IMR-90 (cell line): Measurements from ENCODE around the gene EXD1.

Source experiments
- CTCF ChIP-seq: conservative IDR thresholded peaks from 2 replicates; pipeline ENCODE4 v1.5.1; 2012; ENCODE audit warnings: mild to moderate bottlenecking, low read depth, low read length, improper control_type of control experiment
- ELK1 ChIP-seq: fragments of 150-350 bp; IDR thresholded peaks from 2 replicates; pipeline ENCODE4 v1.6.1; 2016; ENCODE audit warnings: low read depth, mild to moderate bottlenecking, low read length, moderate library complexity, borderline replicate concordance
- MAFK ChIP-seq: IDR thresholded peaks from 2 replicates; pipeline ENCODE4 v1.6.1; 2012; ENCODE audit warnings: low read depth, low read length, improper control_type of control experiment
- POLR2A ChIP-seq: IDR thresholded peaks from 2 replicates; pipeline ENCODE4 v1.6.1; 2012; ENCODE audit warnings: mild to moderate bottlenecking, low read depth, low read length
- RAD21 ChIP-seq: IDR thresholded peaks from 2 replicates; pipeline ENCODE4 v1.6.1; 2012; ENCODE audit warnings: low read length, improper control_type of control experiment
- RCOR1 ChIP-seq: IDR thresholded peaks from 2 replicates; pipeline ENCODE4 v1.6.1; 2012; ENCODE audit warnings: mild to moderate bottlenecking, low read length, improper control_type of control experiment; ENCODE audit not compliant: insufficient replicate concordance
- SMC3 ChIP-seq: fragments of 150-350 bp; IDR thresholded peaks from 2 replicates; pipeline ENCODE4 v1.6.1; 2016; ENCODE audit warnings: low read depth, mild to moderate bottlenecking, antibody characterized with exemption, low read length, moderate library complexity
- USF2 ChIP-seq: fragments of 150-350 bp; IDR thresholded peaks from 2 replicates; pipeline ENCODE4 v1.6.1; 2017; ENCODE audit warnings: mild to moderate bottlenecking, antibody characterized with exemption, low read length, low read depth

GRCh38 chr15:41263891-41264351, 33.4 kb upstream of the EXD1 start:
- no peak for TF ChIP-seq POLR2A
- TF ChIP-seq ELK1: no peak
- no peak for TF ChIP-seq CTCF
- TF ChIP-seq RAD21: no peak
- peak; percentile 48 for TF ChIP-seq MAFK
- no peak for TF ChIP-seq RCOR1
- no peak for TF ChIP-seq SMC3
- TF ChIP-seq USF2: no peak
